LNCaP clone FGC (cell line): ENCODE results near the gene ERCC6.

ENCODE experiments used
- DNase-seq: peaks from one replicate; pipeline ENCODE4 v3.0.0-alpha.2; 2011; ENCODE audit warnings: low read depth
- H3K4me3 ChIP-seq: 2 replicates; pipeline ENCODE4 v1.5.1; 2011; ENCODE audit warnings: mild to moderate bottlenecking, low read depth, low read length, control low read depth
- CTCF ChIP-seq: IDR thresholded peaks from 2 replicates; pipeline ENCODE4 v1.5.1; 2012; ENCODE audit warnings: mild to moderate bottlenecking; ENCODE audit not compliant: control insufficient read depth, insufficient read depth; ENCODE audit errors: extremely low read depth

The ERCC6 gene

DNA sequence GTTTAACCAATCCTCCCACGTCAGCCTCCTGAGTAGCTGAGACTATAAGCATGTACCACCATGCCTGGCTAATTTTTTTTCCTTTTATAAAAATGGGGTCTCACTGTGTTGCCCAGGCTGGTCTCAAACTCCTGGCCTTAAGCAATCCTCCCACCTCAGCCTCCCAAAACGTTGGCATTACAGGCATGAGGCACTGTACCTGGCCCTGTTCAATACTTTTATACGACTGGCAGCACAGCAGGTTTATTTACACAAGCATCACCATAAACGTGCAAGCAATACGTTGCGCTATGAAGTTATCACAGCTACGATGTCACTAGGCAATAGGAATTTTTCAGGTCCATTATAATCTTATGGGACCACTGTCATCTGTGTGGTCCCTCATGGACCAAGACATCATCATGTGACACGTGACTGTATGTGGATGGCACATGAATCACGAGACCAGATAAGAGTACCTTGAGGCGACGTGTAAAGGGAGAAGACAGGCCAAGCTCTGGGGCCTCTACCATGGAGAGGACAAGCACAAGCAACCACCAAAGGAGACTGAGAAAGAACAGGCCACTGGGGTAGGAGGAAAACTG is 36.7 kb upstream of the ERCC6 start:
- DNase-seq: no peak
- H3K4me3 ChIP-seq: no peak overlapping the region
- no peak for TF ChIP-seq CTCF

DNA sequence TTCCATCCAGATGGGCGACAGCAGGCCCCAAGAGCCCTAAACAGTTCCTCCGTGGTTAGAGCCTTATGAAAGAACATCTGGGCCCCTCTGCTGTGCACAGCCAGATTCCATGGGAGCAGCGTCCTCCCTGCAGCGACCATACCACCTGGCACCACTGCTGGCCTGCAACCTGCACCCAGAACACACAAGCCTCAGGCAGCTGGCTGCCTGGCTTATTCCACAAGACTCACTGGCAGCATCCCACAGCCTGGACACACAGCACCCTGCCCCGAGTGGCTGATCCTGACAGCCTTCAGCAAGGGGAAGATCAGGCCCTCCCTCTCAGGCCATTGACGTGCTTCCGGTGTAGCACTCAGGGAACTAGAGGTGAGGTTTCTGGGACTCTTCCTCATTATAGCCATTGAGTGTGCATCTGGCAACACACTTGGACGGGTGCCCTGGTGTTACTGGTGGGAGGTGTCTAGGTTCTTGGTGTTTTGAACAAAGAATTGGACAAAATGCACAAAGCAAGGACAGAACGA is 33.7 kb upstream of the ERCC6 start:
- H3K4me3 ChIP-seq: no peak overlapping the region

GRCh38 chr10:49571388-49571787 is 32.5 kb upstream of the ERCC6 start:
- H3K4me3 ChIP-seq: no peak overlapping the region
- no peak for DNase-seq
- TF ChIP-seq CTCF: no peak

More for the DNA sequence above, 33.7 kb upstream of the ERCC6 start:
- no peak for DNase-seq
- TF ChIP-seq CTCF: no peak

DNA sequence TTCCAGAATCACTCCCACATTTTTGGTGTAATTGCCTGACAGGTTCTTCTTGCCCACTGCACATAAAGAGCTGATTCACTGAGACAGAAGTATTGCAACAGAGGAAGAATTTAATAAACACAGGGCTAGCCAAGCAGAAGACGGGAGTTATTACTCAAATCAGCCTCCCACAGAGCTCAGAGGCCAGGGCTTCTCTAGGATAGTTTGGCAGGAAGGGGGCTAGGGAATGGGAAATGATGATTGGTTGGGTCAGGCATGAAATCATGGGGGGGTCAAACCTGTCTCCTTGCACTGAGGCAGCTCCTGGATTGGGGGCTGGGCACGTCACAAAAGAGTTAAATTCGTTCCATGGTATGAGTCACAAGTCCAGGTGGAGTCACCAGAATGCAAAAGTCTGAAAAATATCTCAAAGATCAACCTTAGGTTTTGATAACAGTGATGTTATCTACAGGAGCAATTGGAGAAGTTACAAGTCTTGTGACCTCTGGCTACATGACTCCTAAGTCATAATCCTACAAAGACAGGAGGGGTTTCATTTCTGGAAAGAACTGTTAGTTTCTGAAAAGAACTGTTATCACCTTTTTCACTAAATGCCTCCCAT is 30.2 kb upstream of the ERCC6 start:
- no peak for TF ChIP-seq CTCF
- no peak for DNase-seq
- no peak overlapping the region for H3K4me3 ChIP-seq

DNA sequence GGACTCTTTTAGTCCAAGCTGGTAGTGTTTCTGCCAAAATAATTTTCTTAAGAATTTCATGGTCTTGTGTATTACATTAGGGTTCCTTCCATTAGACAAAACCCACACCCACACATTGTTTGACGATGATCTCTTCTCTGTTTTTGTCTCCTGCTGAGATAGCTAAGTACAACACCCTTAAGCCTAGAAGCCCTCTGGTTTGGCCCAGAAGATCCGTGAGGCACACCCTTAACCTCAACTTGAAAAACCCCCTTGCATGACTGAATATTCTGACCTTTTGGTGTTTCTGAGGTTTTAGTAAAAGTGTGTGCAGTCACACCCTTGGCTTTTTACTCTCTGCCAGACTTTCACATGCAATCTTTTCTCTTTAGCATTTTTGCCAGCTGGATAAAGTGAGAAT is 29.3 kb upstream of the ERCC6 start:
- H3K4me3 ChIP-seq: no peak overlapping the region
- DNase-seq: no peak
- no peak for TF ChIP-seq CTCF

GRCh38 chr10:49567810-49568209 is 28.9 kb upstream of the ERCC6 start:
- no peak for TF ChIP-seq CTCF
- DNase-seq: no peak
- no peak overlapping the region for H3K4me3 ChIP-seq

DNA sequence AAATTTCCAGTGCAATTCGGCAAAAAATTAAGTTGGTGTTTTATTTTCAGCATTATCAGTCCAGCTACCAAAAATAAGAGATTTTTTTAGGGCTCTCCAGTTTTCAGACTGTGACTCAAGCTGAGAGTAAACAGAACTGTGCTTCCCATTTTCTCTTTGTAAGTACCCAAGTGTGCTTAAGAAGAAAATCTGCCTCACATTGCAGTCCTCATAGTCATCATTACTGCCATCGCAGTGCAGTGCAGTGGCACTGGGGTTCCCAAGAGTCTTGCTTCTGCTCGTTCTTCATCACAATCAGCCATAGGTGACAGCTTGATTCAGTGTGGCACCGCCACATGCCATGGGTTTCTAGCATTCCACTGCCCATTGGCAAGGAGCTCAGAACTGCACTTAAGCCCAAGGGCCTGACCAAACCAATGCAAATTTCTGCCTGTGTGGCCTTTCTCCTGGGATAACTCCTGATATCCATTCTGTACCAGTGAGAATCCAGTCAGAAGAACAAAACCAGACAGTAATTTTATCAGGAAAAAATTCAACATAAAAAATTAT is 25.6 kb upstream of the ERCC6 start:
- no peak for TF ChIP-seq CTCF
- no peak for DNase-seq
- H3K4me3 ChIP-seq: no peak overlapping the region
